GM21381 (cell line): ENCODE data around the gene PBX3.

Experiments
- ATAC-seq: cut with Tn5 transposase; IDR thresholded peaks from one replicate; pipeline ENCODE4 v1.9.1; 2021; ENCODE audit warnings: mild to moderate bottlenecking, moderate library complexity; ENCODE audit not compliant: unreplicated experiment

PBX3 gene

GRCh38 chr9:126016579-126017290 is 269.6 kb downstream of the PBX3 start:
- ATAC-seq: no peak
